ENCODE measurements around the gene ETV6. TPM values are rescaled to one million over a fixed set of nuclear protein-coding genes. Genes with fewer than 3 reads are reported as not detected.

The ETV6 gene
- polyA plus RNA-seq, 2 of the 4 experiments (the other 2 are of a cell fraction) = 4.0 to 7.0 TPM

- no peaks in the 10 kb centered on the region for H3K4me1 ChIP-seq
- POLR2A ChIA-PET = no interaction called here
- whole genome bisulfite sequencing (ENCODE audit: missing lambda C conversion rate) = 89% methylated on average over 3 of the region's 3 CpGs
- no peak overlapping the region for H3K27ac ChIP-seq
- DNase-seq (ENCODE audit: low read depth in 1 of 2, low spot score in 1 of 2) = no peak
- TF ChIP-seq MYC (IDR thresholded peaks at IDR 0.05; ENCODE audit: borderline replicate concordance, low read length) (no peak), KDM1A (IDR thresholded peaks at IDR 0.05; ENCODE audit: low read depth) (no peak), SREBF2 (IDR thresholded peaks at IDR 0.05) (no peak), SMC3 (IDR thresholded peaks at IDR 0.05) (no peak), CBX2 (IDR thresholded peaks at IDR 0.05; ENCODE audit: borderline replicate concordance, low read depth) (no peak), CHD2 (IDR thresholded peaks at IDR 0.05; ENCODE audit: low read length, partially characterized antibody) (no peak), ELK1 (IDR thresholded peaks at IDR 0.05; ENCODE audit: low read depth, low read length) (no peak), ZFP36 (IDR thresholded peaks at IDR 0.05; ENCODE audit: borderline replicate concordance, partially characterized antibody) (no peak), CTCF (IDR thresholded peaks at IDR 0.05) (no peak), HOXB5 (CRISPR knock-in tag; IDR thresholded peaks at IDR 0.05) (no peak), ATOH8 (CRISPR knock-in tag; IDR thresholded peaks at IDR 0.05; ENCODE audit: low read depth) (no peak), MAZ (IDR thresholded peaks at IDR 0.05; ENCODE audit: borderline replicate concordance, low read depth, low read length) (no peak), ZNF302 (CRISPR knock-in tag; IDR thresholded peaks at IDR 0.05) (no peak), EHMT2 (IDR thresholded peaks at IDR 0.05; ENCODE audit: low read depth) (no peak), E2F6 (IDR thresholded peaks at IDR 0.05; ENCODE audit: borderline replicate concordance, low read depth) (no peak), HOXB13 (CRISPR knock-in tag; IDR thresholded peaks at IDR 0.05; ENCODE audit: low read depth) (no peak), RCOR1 (IDR thresholded peaks at IDR 0.05; ENCODE audit: low read depth, low read length) (no peak), BCL3 (IDR thresholded peaks at IDR 0.05) (no peak), CHD4 (IDR thresholded peaks at IDR 0.05; ENCODE audit: borderline replicate concordance) (no peak)
- H3K9me3 ChIP-seq = no peaks in the 10 kb centered on the region
- H3K4me3 ChIP-seq = no peak overlapping the region
- CTCF ChIA-PET = no interaction called here
- no peak for FAIRE-seq
- H3K4me2 ChIP-seq = no peak overlapping the region
- ATAC-seq = no peak
These were observed 133.5 kb downstream of the ETV6 start for GRCh38 chr12:11782914-11783420.

- Histone ChIP-seq H3K4me1 (no peaks in the 10 kb centered on the region), H3K9me3 (no peaks in the 10 kb centered on the region), H3K4me3 (no peak overlapping the region), H3K27ac (no peak overlapping the region), H3K4me2 (no peak overlapping the region)
- WGBS (ENCODE audit: missing lambda C conversion rate) = 85% methylated on average over 5 of the region's 5 CpGs
- POLR2A ChIA-PET = no interaction called here
- FAIRE-seq = no peak
- CTCF ChIA-PET = no interaction called here
- no peak for ATAC-seq
- no peak for DNase-seq (ENCODE audit: low read depth in 1 of 2, low spot score in 1 of 2)
- no peak for TF ChIP-seq ZSCAN20 (CRISPR knock-in tag; IDR thresholded peaks at IDR 0.05)
- TF ChIP-seq MAFK (IDR thresholded peaks at IDR 0.05; ENCODE audit: partially characterized antibody) = no peak
- TF ChIP-seq PHF8 (IDR thresholded peaks at IDR 0.05; ENCODE audit: borderline replicate concordance, low read depth) = no peak
- no peak for TF ChIP-seq CTCF (IDR thresholded peaks at IDR 0.05)
- no peak for TF ChIP-seq CHD2 (IDR thresholded peaks at IDR 0.05; ENCODE audit: low read length, partially characterized antibody)
- no peak for TF ChIP-seq EHF (CRISPR knock-in tag; IDR thresholded peaks at IDR 0.05)
- TF ChIP-seq SMC3 (IDR thresholded peaks at IDR 0.05) = no peak
- no peak for TF ChIP-seq CBX2 (IDR thresholded peaks at IDR 0.05; ENCODE audit: borderline replicate concordance, low read depth)
- TF ChIP-seq FOXS1 (CRISPR knock-in tag; IDR thresholded peaks at IDR 0.05) = no peak
- TF ChIP-seq TFCP2L1 (CRISPR knock-in tag; IDR thresholded peaks at IDR 0.05) = no peak
- TF ChIP-seq MAX (IDR thresholded peaks at IDR 0.05) = no peak
- TF ChIP-seq JUNB (IDR thresholded peaks at IDR 0.05) = no peak
- no peak for TF ChIP-seq RCOR1 (IDR thresholded peaks at IDR 0.05; ENCODE audit: low read depth, low read length)
- TF ChIP-seq ZC3H11A (IDR thresholded peaks at IDR 0.05) = no peak
- TF ChIP-seq FOSL2 (IDR thresholded peaks at IDR 0.05) = no peak
- no peak for TF ChIP-seq FOSL2 (CRISPR knock-in tag; IDR thresholded peaks at IDR 0.05)
These were observed 136.2 kb downstream of the ETV6 start for GRCh38 chr12:11785712-11786111.

All from A549 (cell line).